Epithelial cell of proximal tubule (primary cell): ENCODE measurements around the gene ASF1B. TPM values are rescaled to one million over a fixed set of nuclear protein-coding genes. Genes with fewer than 3 reads are reported as not detected.

Experiments used
- DNase-seq: peaks from one replicate; pipeline ENCODE4 v3.0.0-alpha.2; 2011; ENCODE audit warnings: low read depth
- H3K4me3 ChIP-seq: 2 replicates; pipeline ENCODE4 v1.5.1; 2011; ENCODE audit warnings: low read depth, mild to moderate bottlenecking, low read length
- CTCF ChIP-seq: conservative IDR thresholded peaks from 2 replicates; pipeline ENCODE4 v1.5.1; 2012; ENCODE audit warnings: low read depth, mild to moderate bottlenecking, low read length
- total RNA-seq: library from RNA; depleted of rRNA; stranded (reverse); fragments of >200 nt; gene quantifications from 2 replicates; pipeline ENCODE4 v1.2.3, GENCODE V29; 2015

ASF1B gene
- total RNA-seq, 1 donor from 2014 or later = 74.0 TPM

DNA sequence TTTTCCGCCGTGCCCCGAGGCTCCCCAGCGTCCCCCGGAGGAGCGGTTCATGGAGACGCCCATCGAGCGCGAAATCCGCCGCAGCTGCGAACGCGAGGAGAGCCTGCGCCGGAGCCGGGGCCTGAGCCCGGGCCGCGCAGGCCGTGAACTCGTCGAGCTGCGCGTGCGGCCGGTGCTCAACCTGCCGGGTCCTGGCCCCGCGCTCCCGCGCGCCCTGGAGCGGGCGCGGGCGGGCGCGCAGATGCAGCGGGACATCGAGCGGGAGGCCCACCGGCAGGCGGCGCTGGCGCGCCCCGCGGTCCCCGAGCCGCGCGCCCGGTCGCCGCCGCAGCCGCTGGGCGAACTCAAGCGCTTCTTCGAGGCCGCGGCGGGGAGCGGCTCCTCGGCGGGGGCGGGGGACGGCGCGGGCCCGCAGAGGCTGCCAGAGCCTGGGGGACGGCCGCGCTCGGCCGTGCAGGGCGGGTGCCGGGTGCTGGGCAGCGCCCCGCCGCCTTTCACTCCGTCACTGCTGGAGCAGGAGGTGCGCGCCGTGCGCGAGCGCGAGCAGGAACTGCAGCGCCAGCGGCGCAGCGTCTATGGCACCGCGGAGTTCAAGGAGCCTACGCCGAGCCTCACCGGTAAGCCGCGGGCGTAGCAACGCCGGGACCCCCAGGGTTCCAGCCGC is 63.0 kb downstream of the ASF1B start:
- no peak for TF ChIP-seq CTCF
- peak overlapping the region; percentile 85 for H3K4me3 ChIP-seq
- DNase-seq = no peak

DNA sequence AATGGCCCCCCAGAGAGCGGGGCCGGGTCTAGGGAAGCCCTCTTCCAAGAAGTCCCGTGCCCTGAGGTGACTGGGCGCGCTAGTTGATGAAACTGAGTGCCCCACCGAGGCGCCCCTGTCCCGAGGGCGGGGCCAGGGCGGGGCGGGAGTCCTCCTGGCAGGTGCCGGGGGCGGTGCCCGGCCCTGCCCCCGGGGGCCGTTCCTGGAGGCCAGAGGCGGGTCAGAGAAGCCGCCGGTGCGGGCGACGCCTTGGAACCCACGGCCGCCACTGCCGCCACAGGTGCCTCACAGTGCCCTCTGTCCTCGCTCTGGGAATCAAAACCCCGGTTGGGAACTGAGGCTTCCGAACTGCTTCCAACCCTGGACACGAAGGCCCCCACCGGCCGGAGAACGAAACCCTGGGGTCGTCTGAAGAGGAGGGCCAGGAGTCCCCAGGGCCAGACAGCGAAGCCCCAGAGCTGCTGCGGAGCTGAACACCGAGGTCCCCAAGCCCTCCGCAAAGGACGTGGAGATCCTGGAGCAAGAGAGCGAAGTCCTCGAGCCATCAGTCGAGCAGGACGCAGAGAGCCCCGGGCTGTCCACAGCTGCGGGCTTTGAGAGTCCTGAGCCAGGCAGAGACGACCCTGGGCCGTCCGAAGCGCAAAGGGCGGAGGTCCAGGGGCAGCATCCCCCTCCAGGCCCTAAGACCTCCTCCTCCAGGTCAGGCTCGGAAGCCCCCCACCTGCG is 63.7 kb downstream of the ASF1B start, which contains the start of gene MISP3:
Gene MISP3, plus strand, starts transcription at position 252 of the 726 bp plus-strand sequence. CDS start 524 bp downstream, outside the sequence.
- no peak for TF ChIP-seq CTCF
- peak within 1 kb of the TSS; percentile 85 for H3K4me3 ChIP-seq
- DNase-seq = no peak

- H3K4me3 ChIP-seq = no peak overlapping the region
- no peak for TF ChIP-seq CTCF
- no peak for DNase-seq
Measured at GRCh38 chr19:14070268-14071050, 65.9 kb downstream of the ASF1B start.

Other genes starting within 250 kb of the ASF1B start
- gene BRME1, start 230.5 kb downstream of the ASF1B start, total RNA-seq = 0.58 and 1.4 TPM in 2 replicates
- gene CC2D1A, start 230.4 kb downstream of the ASF1B start, total RNA-seq = 27.2 and 30.6 TPM in 2 replicates
- gene PODNL1, start 198.2 kb downstream of the ASF1B start, total RNA-seq = 0.46 TPM in 1 of 2 replicates, not detected in the other
- 49.5 and 52.5 TPM in 2 replicates for gene DCAF15, start 184.1 kb downstream of the ASF1B start, total RNA-seq
- gene RFX1, start 130.3 kb downstream of the ASF1B start, total RNA-seq = 4.2 and 4.5 TPM in 2 replicates
- not detected in 2 replicates for gene RLN3, start 108.4 kb downstream of the ASF1B start, total RNA-seq
- 9.3 and 10.1 TPM in 2 replicates for gene IL27RA, start 104.8 kb downstream of the ASF1B start, total RNA-seq
- 0.17 and 0.36 TPM in 2 replicates for gene PALM3, start 74.5 kb downstream of the ASF1B start, total RNA-seq
- gene MISP3, start 63.8 kb downstream of the ASF1B start, total RNA-seq = 0.80 and 6.0 TPM in 2 replicates
- gene C19orf67, start 50.8 kb downstream of the ASF1B start, total RNA-seq = 0.63 TPM in 1 of 2 replicates, not detected in the other
- gene SAMD1, start 45.8 kb downstream of the ASF1B start, total RNA-seq = 30.7 and 53.6 TPM in 2 replicates
- gene PRKACA, start 18.8 kb downstream of the ASF1B start, total RNA-seq = 40.8 and 41.0 TPM in 2 replicates
- 1.4 and 3.3 TPM in 2 replicates for gene ADGRL1, start 69.6 kb upstream of the ASF1B start, total RNA-seq
- 37.5 and 76.3 TPM in 2 replicates for gene ADGRE5, start 244.9 kb upstream of the ASF1B start, total RNA-seq